RWPE1 (cell line): ENCODE measurements around the gene ARHGDIA.

Source experiments
- CTCF ChIA-PET: fragments of 350-600 bp; sonication (Branson Sonifier 250); formaldehyde crosslinking; extraction: SDS; loops from one replicate; lab custom pipeline; 2021; lab: Yijun Ruan, JAX
- POLR2A ChIA-PET: fragments of 400-600 bp; formaldehyde crosslinking; extraction: SDS; loops from one replicate; lab custom pipeline; 2020; ENCODE audit warnings: antibody characterized with exemption; ENCODE audit not compliant: low non-redundant PET; lab: Yijun Ruan, JAX
- DNase-seq: peaks from one replicate; pipeline ENCODE4 v3.0.0; 2012; ENCODE audit warnings: low spot score
- H3K27ac ChIP-seq: fragments of 450-650 bp; 2 replicates; pipeline ENCODE4 v1.5.1; 2017
- TF ChIP-seq, protein P1 (sequence below): fragments of 450-650 bp; conservative IDR thresholded peaks from 2 replicates; pipeline ENCODE4 v1.5.1; 2017; ENCODE audit warnings: low read depth, mild to moderate bottlenecking

Gene ARHGDIA

DNA sequence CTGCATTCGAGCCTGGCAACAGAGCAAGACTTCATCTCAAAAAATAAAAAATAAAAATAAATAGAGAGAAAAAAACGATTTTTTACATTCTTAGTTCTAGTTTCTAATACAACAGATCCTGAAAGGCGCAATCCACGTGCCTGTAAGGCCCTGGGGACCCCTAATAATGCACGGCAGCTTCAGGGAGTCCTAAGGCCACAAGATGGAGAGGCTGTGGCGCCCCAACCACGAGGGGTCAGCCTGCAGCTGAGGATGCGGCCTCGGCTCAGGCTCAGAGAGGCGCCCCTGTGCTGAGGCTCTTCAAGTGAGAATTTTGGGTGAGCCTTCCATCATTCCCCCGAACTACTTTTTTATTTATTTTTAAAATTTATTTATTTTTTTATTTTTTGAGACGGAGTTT lies 21.7 kb downstream of the ARHGDIA start:
- ChIA-PET CTCF (interaction anchor here (0.6 kb wide), 1 partner anchor 610 kb away, joined by 3 read pairs; no protein-coding TSS in a partner anchor), POLR2A (no interaction called here)
- DNase-seq = no peak
- TF ChIP-seq, protein P1, sequence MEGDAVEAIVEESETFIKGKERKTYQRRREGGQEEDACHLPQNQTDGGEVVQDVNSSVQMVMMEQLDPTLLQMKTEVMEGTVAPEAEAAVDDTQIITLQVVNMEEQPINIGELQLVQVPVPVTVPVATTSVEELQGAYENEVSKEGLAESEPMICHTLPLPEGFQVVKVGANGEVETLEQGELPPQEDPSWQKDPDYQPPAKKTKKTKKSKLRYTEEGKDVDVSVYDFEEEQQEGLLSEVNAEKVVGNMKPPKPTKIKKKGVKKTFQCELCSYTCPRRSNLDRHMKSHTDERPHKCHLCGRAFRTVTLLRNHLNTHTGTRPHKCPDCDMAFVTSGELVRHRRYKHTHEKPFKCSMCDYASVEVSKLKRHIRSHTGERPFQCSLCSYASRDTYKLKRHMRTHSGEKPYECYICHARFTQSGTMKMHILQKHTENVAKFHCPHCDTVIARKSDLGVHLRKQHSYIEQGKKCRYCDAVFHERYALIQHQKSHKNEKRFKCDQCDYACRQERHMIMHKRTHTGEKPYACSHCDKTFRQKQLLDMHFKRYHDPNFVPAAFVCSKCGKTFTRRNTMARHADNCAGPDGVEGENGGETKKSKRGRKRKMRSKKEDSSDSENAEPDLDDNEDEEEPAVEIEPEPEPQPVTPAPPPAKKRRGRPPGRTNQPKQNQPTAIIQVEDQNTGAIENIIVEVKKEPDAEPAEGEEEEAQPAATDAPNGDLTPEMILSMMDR = no peak
- peak overlapping the region; percentile 100 for H3K27ac ChIP-seq

GRCh38 chr17:81846743-81847689 lies 24.1 kb downstream of the ARHGDIA start:
- POLR2A ChIA-PET = no interaction called here
- CTCF ChIA-PET = interaction anchor here (0.6 kb wide), 1 partner anchor 11 kb away, joined by 3 read pairs; no protein-coding TSS in a partner anchor
- peak overlapping the region; percentile 100 for H3K27ac ChIP-seq

GRCh38 chr17:81845881-81846742 lies 25.0 kb downstream of the ARHGDIA start:
- POLR2A ChIA-PET = no interaction called here
- H3K27ac ChIP-seq = peak overlapping the region; percentile 100
- DNase-seq = no peak
- CTCF ChIA-PET = interaction anchor here (0.6 kb wide), 1 partner anchor 12 kb away, joined by 3 read pairs; no protein-coding TSS in a partner anchor
- TF ChIP-seq, protein P1 = no peak

More at GRCh38 chr17:81846743-81847689, 24.1 kb downstream of the ARHGDIA start:
- DNase-seq = no peak
- TF ChIP-seq, protein P1 = no peak

DNA sequence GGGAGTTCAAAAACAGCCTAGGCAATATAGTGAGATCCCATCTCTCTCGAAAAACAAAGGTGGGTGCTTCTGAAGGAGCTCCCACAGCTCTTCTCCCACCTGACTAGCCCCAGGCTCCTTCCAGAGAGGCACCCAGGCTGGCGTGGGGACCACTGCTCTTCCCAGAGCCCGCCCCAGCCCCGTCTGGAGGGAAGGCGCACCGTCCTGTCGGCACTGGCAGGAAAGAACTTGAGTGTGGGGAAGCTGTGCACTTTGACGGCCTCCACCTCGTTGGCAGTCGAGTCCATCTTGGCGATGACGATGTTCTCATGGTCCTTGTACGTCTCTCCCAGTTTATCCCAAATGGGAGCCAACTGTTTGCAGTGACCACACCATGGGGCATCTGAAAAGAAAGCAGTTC lies 25.8 kb downstream of the ARHGDIA start:
- CTCF ChIA-PET = no interaction called here
- POLR2A ChIA-PET = no interaction called here
- peak overlapping the region; percentile 100 for H3K27ac ChIP-seq
- TF ChIP-seq, protein P1 = no peak
- DNase-seq = no peak

DNA sequence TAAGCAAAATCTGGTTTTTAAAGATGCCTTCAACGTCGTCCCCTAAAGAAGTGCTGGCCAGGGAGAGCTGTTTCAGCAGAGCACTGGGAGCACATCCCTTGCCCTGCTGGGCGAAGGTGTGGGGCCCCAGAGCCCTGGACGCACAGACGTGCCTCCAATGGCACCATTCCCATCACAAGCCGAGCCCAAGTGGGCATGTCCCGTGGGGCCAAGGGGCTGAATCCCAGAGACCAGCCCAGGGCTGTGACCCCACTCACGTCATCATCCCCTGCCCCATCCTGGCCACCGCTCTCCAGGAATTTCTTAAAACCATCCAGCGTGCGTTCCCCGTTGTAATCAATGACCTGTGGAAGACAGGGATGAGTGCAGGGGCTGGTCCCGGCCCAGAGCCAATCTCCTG lies 26.2 kb downstream of the ARHGDIA start:
- ChIA-PET POLR2A (no interaction called here), CTCF (no interaction called here)
- no peak for DNase-seq
- TF ChIP-seq, protein P1 = no peak
- H3K27ac ChIP-seq = peak overlapping the region; percentile 100
